Activated CD8-positive, alpha-beta T cell treated with anti-CD3 and anti-CD28 coated beads for 36 hours (primary cell): ENCODE results near the gene EPHA2. TPM values are rescaled to one million over a fixed set of nuclear protein-coding genes. Genes with fewer than 3 reads are reported as not detected.

Source experiments
- ATAC-seq: fragments of 200-7000 bp; cut with Tn5 transposase; one replicate; pipeline ENCODE4 v1.10.0; 2021; ENCODE audit warnings: mild to moderate bottlenecking, moderate library complexity
- CTCF ChIA-PET: fragments of 350-600 bp; sonication (Branson Sonifier 250); formaldehyde crosslinking; loops from one replicate; lab custom pipeline; 2021; ENCODE audit warnings: antibody characterized with exemption; lab: Charles Lee
- POLR2A ChIA-PET: fragments of 350-600 bp; sonication (Branson Sonifier 250); formaldehyde crosslinking; loops from one replicate; lab custom pipeline; 2021; ENCODE audit warnings: antibody characterized with exemption; lab: Charles Lee
- DNase-seq: peaks from one replicate; pipeline ENCODE4 v3.0.0-alpha.2; 2020
- H3K27ac Mint-ChIP-seq: one replicate; pipeline ENCODE4 v1.8.0; 2021; ENCODE audit warnings: mild to moderate bottlenecking, mixed read lengths
- H3K27me3 Mint-ChIP-seq: one replicate; pipeline ENCODE4 v1.8.0; 2021; ENCODE audit warnings: mixed read lengths
- H3K36me3 Mint-ChIP-seq: one replicate; pipeline ENCODE4 v1.8.0; 2021; ENCODE audit warnings: low read depth, mixed read lengths
- H3K4me1 Mint-ChIP-seq: one replicate; pipeline ENCODE4 v1.8.0; 2021; ENCODE audit warnings: low read depth, mixed read lengths
- H3K4me3 Mint-ChIP-seq: one replicate; pipeline ENCODE4 v1.8.0; 2021; ENCODE audit warnings: mild to moderate bottlenecking, moderate library complexity, mixed read lengths
- H3K9me3 Mint-ChIP-seq: one replicate; pipeline ENCODE4 v1.8.0; 2021; ENCODE audit warnings: mixed read lengths
- CTCF ChIP-seq: fragments of 200-600 bp; IDR thresholded peaks from one replicate; pipeline ENCODE4 v1.8.0; 2022; ENCODE audit warnings: antibody characterized with exemption, mild to moderate bottlenecking
- intact Hi-C: fragments of 100-400 bp; cut with micrococcal nuclease; formaldehyde crosslinking; loops from one replicate; pipeline ENCODE4 v1.10.0; 2022
- total RNA-seq, 2 experiments: library from RNA; stranded (reverse); gene quantifications; one replicate each; pipeline ENCODE4 v1.2.3, GENCODE V29; 2021

EPHA2 gene
- total RNA-seq, 2 experiments from 2014 or later, result not detected

DNA sequence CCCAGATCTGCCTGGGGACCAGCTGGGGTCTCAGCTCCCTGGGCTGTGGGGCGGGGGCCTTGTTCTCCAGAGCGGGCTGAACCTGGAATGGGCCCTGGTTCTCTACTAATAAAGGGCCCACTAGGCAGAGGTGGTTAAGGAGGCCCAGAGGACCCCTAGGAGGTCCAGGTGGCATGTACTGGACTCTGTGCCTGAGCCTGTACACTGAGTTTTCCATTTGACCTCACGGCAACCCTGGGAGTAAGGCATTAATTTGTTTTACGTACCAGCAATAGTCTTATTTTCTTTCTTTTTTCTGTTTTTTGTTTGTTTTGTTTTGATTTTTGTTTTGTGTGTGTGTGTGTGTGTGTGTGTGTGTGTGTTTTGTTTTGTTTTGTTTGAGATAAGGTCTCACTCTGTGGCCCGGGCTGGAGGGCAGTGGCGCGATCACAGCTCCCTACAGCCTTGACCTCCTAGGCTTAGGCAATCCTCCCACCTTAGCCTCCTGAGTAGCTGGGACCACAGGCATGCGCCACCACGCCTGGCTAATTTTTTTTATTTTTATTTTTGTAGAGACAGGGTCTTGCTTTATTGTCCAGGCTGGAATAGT lies 62.9 kb downstream of the EPHA2 start:
- H3K4me1 Mint-ChIP-seq, result no peaks in the 10 kb centered on the region
- H3K36me3 Mint-ChIP-seq, result no peaks in the 10 kb centered on the region
- no peaks in the 10 kb centered on the region for H3K9me3 Mint-ChIP-seq
- DNase-seq (no peak), ATAC-seq (no peak)
- peaks cover 4% of the 10 kb centered on the region for H3K27me3 Mint-ChIP-seq
- H3K4me3 Mint-ChIP-seq, result no peak overlapping the region
- H3K27ac Mint-ChIP-seq, result no peak overlapping the region
- no peak for TF ChIP-seq CTCF
- ChIA-PET POLR2A (no interaction called here), CTCF (interaction anchor here (2.1 to 4.2 kb wide), 2 partner anchors 11 to 14 kb away, joined by 10 to 11 read pairs; no protein-coding TSS in a partner anchor)
- intact Hi-C loops, result no loop called here

GRCh38 chr1:16092097-16092922 lies 63.6 kb downstream of the EPHA2 start:
- Mint-ChIP-seq H3K27me3 (peaks cover 4% of the 10 kb centered on the region), H3K36me3 (no peaks in the 10 kb centered on the region), H3K9me3 (no peaks in the 10 kb centered on the region), H3K27ac (no peak overlapping the region), H3K4me3 (no peak overlapping the region), H3K4me1 (no peaks in the 10 kb centered on the region)
- TF ChIP-seq CTCF, result no peak
- CTCF ChIA-PET, result interaction anchor here (2.1 to 4.2 kb wide), 2 partner anchors 10 to 14 kb away, joined by 10 to 11 read pairs; no protein-coding TSS in a partner anchor
- no peak for DNase-seq
- POLR2A ChIA-PET, result no interaction called here
- ATAC-seq, result no peak
- intact Hi-C loops, result no loop called here

- H3K4me1 Mint-ChIP-seq, result no peaks in the 10 kb centered on the region
- no peaks in the 10 kb centered on the region for H3K9me3 Mint-ChIP-seq
- intact Hi-C loops, result no loop called here
- H3K4me3 Mint-ChIP-seq, result no peak overlapping the region
- no peak overlapping the region for H3K27ac Mint-ChIP-seq
- POLR2A ChIA-PET, result no interaction called here
- CTCF ChIA-PET, result interaction anchor here (2.1 to 4.2 kb wide), 2 partner anchors 9 to 13 kb away, joined by 10 to 11 read pairs; no protein-coding TSS in a partner anchor
- ATAC-seq (no peak), DNase-seq (no peak)
- TF ChIP-seq CTCF, result no peak
- H3K36me3 Mint-ChIP-seq, result no peaks in the 10 kb centered on the region
- H3K27me3 Mint-ChIP-seq, result peaks cover under 1% of the 10 kb centered on the region
Measured at GRCh38 chr1:16091296-16091695, 64.6 kb downstream of the EPHA2 start.

GRCh38 chr1:16090076-16090826 lies 65.6 kb downstream of the EPHA2 start:
- H3K4me3 Mint-ChIP-seq, result no peak overlapping the region
- CTCF ChIA-PET, result interaction anchor here (1.1 to 4.2 kb wide), 2 partner anchors 12 to 98 kb away, joined by 3 to 10 read pairs; no protein-coding TSS in a partner anchor
- DNase-seq, result no peak

More at GRCh38 chr1:16090076-16090826, 65.6 kb downstream of the EPHA2 start:
- POLR2A ChIA-PET, result no interaction called here
- Mint-ChIP-seq H3K27ac (no peak overlapping the region), H3K36me3 (no peaks in the 10 kb centered on the region), H3K4me1 (no peaks in the 10 kb centered on the region), H3K9me3 (no peaks in the 10 kb centered on the region), H3K27me3 (no peaks in the 10 kb centered on the region)
- no peak for ATAC-seq
- TF ChIP-seq CTCF, result no peak
- intact Hi-C loops, result no loop called here
